ENCODE measurements around the gene CHMP1A. TPM values are rescaled to one million over a fixed set of nuclear protein-coding genes. Genes with fewer than 3 reads are reported as not detected.

CHMP1A gene
- total RNA-seq, 1 experiment from 2014 or later = 59.7 TPM

DNA sequence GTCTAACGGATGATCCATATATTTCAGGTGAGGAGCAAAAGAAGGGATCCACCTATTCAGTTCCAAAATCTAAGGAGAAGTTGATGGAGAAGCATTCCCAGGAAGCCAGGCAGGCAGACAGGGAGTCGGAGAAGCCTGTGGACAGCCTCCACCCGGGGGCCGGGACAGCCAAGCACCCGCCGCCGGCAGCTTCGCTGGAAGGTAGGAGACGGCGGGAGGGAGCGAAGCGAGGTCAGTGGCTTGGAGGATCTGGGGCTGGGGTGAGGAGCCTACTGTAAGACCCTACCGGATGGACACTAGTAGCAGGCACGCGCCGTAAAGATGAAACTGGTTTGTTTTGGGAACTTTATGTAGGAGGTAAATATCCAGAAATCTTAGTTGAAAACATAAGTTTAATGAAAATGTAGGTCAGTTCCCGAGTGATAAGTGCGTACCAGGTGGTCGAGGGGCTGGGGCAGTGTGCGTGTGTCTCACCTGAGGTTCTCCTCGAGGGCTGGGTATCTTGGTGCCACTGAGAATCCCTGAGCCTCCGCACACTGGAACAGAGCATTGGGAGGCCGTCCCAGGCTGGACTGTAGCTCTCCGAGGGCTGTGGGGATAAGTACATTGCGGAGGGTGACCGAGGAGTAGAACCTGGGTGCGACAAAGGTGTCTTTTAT is 842 bp upstream of the CHMP1A start:
- DNase-seq (ENCODE audit: unreplicated experiment) = no peak
- POLR2A ChIA-PET = interaction anchor here (0.8 to 3.3 kb wide), 10 partner anchors 12 to 347 kb away, joined by 3 to 25 read pairs (median 4); partner anchors contain the start of genes CDK10, SPATA2L and TCF25
- intact Hi-C loops (cut with micrococcal nuclease) = no loop called here

DNA sequence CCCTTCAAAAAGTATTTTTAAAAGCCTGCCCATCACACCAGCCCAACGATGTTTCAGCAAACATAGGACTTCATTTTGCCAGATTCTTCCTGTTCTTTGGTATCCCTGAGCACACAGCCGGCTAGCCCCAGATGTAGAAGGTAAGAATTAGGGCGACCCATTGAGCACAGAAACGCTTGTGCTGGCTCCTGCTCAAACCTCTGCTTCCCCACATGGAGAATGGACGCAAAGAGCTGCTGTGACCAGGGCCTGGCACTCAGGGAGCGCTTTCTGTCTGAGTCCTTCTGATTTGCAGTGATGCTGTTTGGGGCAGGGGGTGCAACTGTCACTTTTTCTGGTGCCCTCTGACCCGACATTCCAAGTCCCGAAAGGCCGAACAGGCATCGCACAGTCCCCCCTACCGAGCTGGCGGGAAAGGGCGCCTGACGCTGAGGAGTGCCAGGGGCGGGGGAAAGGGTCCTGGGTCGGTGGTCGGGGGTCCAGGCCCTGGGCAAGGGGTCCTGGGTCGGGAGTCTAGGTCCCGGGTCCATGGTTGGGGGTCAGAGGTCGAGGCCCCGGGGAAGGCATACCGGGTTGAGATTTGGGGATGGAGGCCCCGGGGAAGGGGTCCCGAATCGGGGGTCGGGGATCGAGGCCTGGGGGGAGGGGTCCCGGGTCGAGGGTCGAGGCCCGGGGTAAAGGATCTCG is 930 bp downstream of the CHMP1A start:
- Mint-ChIP-seq H3K4me1 (ENCODE audit: insufficient read depth, unreplicated experiment) (peaks cover 7% of the 10 kb centered on the region), H3K4me3 (ENCODE audit: unreplicated experiment) (peak overlapping the region; percentile 89), H3K36me3 (ENCODE audit: insufficient read depth, unreplicated experiment) (peaks cover 38% of the 10 kb centered on the region), H3K27ac (ENCODE audit: low read depth, unreplicated experiment) (peak overlapping the region; percentile 85), H3K27me3 (ENCODE audit: insufficient read depth, unreplicated experiment) (no peaks in the 10 kb centered on the region), H3K9me3 (ENCODE audit: unreplicated experiment) (no peaks in the 10 kb centered on the region)
- DNase-seq (ENCODE audit: unreplicated experiment) = no peak
- intact Hi-C loops (cut with micrococcal nuclease) = no loop called here
- POLR2A ChIA-PET = interaction anchor here (0.7 to 2.5 kb wide), 3 partner anchors 30 to 89 kb away, joined by 4 to 25 read pairs (median 17); partner anchors contain the start of genes CDK10 and SPATA2L
- CTCF ChIA-PET = no interaction called here
- no peak for TF ChIP-seq CTCF (IDR thresholded peaks at IDR 0.05; ENCODE audit: unreplicated experiment)
- TSS peak; percentile 52 for BruUV-seq (replicated peaks)

More for the DNA sequence above, 842 bp upstream of the CHMP1A start:
- Mint-ChIP-seq H3K36me3 (ENCODE audit: insufficient read depth, unreplicated experiment) (peaks cover 46% of the 10 kb centered on the region), H3K4me3 (ENCODE audit: unreplicated experiment) (peak overlapping the region; percentile 89), H3K9me3 (ENCODE audit: unreplicated experiment) (no peaks in the 10 kb centered on the region), H3K27ac (ENCODE audit: low read depth, unreplicated experiment) (peak overlapping the region; percentile 85), H3K4me1 (ENCODE audit: insufficient read depth, unreplicated experiment) (peaks cover 7% of the 10 kb centered on the region), H3K27me3 (ENCODE audit: insufficient read depth, unreplicated experiment) (no peaks in the 10 kb centered on the region)
- BruUV-seq (replicated peaks) = no TSS peak
- CTCF ChIA-PET = interaction anchor here (0.7 to 1.2 kb wide), 3 partner anchors 8 to 60 kb away, joined by 3 to 4 read pairs (median 3); no protein-coding TSS in a partner anchor
- TF ChIP-seq CTCF (IDR thresholded peaks at IDR 0.05; ENCODE audit: unreplicated experiment) = no peak

DNA sequence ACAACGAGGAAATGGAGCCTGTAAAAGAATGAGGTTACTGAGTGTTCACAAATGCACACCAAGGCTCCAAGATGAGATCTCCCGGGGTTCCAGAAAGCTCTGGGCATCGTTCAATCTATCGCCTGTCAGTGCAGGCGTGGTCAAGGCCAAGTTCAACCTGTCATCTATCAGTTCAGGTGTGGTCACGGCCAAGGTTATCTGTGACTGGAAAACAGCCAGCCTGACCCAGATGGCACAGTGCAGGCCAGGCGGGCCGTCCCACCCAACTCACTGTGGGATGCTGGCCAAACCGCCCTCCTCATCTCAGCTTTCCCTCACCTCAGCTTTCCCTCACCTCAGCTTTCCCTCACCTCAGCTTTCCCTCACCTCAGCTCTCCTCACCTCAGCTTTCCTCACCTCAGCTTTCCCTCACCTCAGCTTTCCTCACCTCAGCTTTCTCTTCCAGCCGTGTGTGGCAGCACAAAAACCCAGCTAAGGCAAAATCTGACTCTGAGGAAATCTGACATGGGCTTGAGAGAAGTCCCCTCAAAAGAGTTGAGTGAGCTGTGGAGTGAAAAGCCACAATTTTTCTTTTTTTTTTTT is 2.4 kb downstream of the CHMP1A start:
- no peak for TF ChIP-seq CTCF (IDR thresholded peaks at IDR 0.05; ENCODE audit: unreplicated experiment)
- no TSS peak for BruUV-seq (replicated peaks)
- DNase-seq (ENCODE audit: unreplicated experiment) = no peak
- Mint-ChIP-seq H3K27ac (ENCODE audit: low read depth, unreplicated experiment) (no peak overlapping the region), H3K27me3 (ENCODE audit: insufficient read depth, unreplicated experiment) (no peaks in the 10 kb centered on the region), H3K36me3 (ENCODE audit: insufficient read depth, unreplicated experiment) (peaks cover 31% of the 10 kb centered on the region), H3K4me3 (ENCODE audit: unreplicated experiment) (no peak overlapping the region), H3K4me1 (ENCODE audit: insufficient read depth, unreplicated experiment) (peaks cover 7% of the 10 kb centered on the region), H3K9me3 (ENCODE audit: unreplicated experiment) (no peaks in the 10 kb centered on the region)
- intact Hi-C loops (cut with micrococcal nuclease) = no loop called here
- POLR2A ChIA-PET = interaction anchor here (0.6 kb wide), 1 partner anchor 22 kb away, joined by 3 read pairs; no protein-coding TSS in a partner anchor
- CTCF ChIA-PET = interaction anchor here (0.5 to 0.8 kb wide), 4 partner anchors 19 to 58 kb away, joined by 3 to 5 read pairs (median 3); no protein-coding TSS in a partner anchor

All from MCF 10A (cell line).